ENCODE measurements around the gene CNTN5.
"Not testable (repeated sequence)": the region's sequence is repeated elsewhere in the genome, so short reads cannot be mapped to it uniquely, and the experiment has no call there.

The CNTN5 gene

GRCh38 chr11:99020352-99021225 lies at the start of gene CNTN5:
Gene CNTN5, plus strand, starts transcription at chr11:99020949.
- DNase-seq = peak in 55 of 58 donors; percentile 7 to 79 (median 49)

GRCh38 chr11:98979205-98979604 lies 41.5 kb upstream of the CNTN5 start:
- DNase-seq = no peak

GRCh38 chr11:99015634-99016454 lies 4.9 kb upstream of the CNTN5 start:
- DNase-seq = peak in 2 of 58 donors; percentile 1 to 37

GRCh38 chr11:99019696-99020095 lies 1.1 kb upstream of the CNTN5 start:
- DNase-seq = peak in 5 of 58 donors; percentile 1 to 15 (median 6)

GRCh38 chr11:99037057-99037456 lies 16.3 kb downstream of the CNTN5 start:
- no peak for DNase-seq

- DNase-seq = no peak
Observed at GRCh38 chr11:99063331-99063730, 42.6 kb downstream of the CNTN5 start.

- no peak for DNase-seq
Observed at GRCh38 chr11:99065121-99065520, 44.4 kb downstream of the CNTN5 start.

GRCh38 chr11:99066618-99067317 lies 46.0 kb downstream of the CNTN5 start:
- no peak for DNase-seq

- no peak for DNase-seq
Observed at GRCh38 chr11:99068832-99069231, 48.1 kb downstream of the CNTN5 start.

GRCh38 chr11:99069856-99070444 lies 49.2 kb downstream of the CNTN5 start:
- peak in 5 of 58 donors; percentile 2 to 8 (median 4) for DNase-seq

- no peak for DNase-seq
Observed at GRCh38 chr11:99079576-99079975, 58.8 kb downstream of the CNTN5 start.

GRCh38 chr11:99080154-99080553 lies 59.4 kb downstream of the CNTN5 start:
- DNase-seq = no peak

- no peak for DNase-seq
Observed at GRCh38 chr11:99098258-99098657, 77.5 kb downstream of the CNTN5 start.

- no peak for DNase-seq
Observed at GRCh38 chr11:99098751-99099150, 78.0 kb downstream of the CNTN5 start.

- no peak for DNase-seq
Observed at GRCh38 chr11:99117603-99118002, 96.9 kb downstream of the CNTN5 start.

- DNase-seq = not testable (repeated sequence)
Observed at GRCh38 chr11:99133862-99134261, 113.1 kb downstream of the CNTN5 start.

- no peak for DNase-seq
Observed at GRCh38 chr11:99135508-99135907, 114.8 kb downstream of the CNTN5 start.

- DNase-seq = no peak
Observed at GRCh38 chr11:99142237-99142636, 121.5 kb downstream of the CNTN5 start.

GRCh38 chr11:99148352-99148751 lies 127.6 kb downstream of the CNTN5 start:
- DNase-seq = no peak

- no peak for DNase-seq
Observed at GRCh38 chr11:99154277-99154676, 133.5 kb downstream of the CNTN5 start.

- no peak for DNase-seq
Observed at GRCh38 chr11:99160447-99160846, 139.7 kb downstream of the CNTN5 start.

Data from anterior cingulate cortex (tissue), 58 donors.